HCT116 (cell line): Measurements from ENCODE around the gene RAET1L.

Source experiments
- CBX3 ChIP-seq: IDR thresholded peaks from 2 replicates; pipeline ENCODE4 v1.6.1; 2012; ENCODE audit warnings: low read depth
- CEBPB ChIP-seq: IDR thresholded peaks from 2 replicates; pipeline ENCODE4 v1.6.1; 2012; ENCODE audit warnings: low read depth
- CTCF ChIP-seq, 3 experiments: fragments of 200-600 bp in 1 of 3; sonication (generic) in 1 of 3; IDR thresholded peaks in 2 of 3; conservative IDR thresholded peaks in 1 of 3; 2 replicates each; pipeline ENCODE4 v1.5.1; 2012 to 2017; ENCODE audit warnings: low read depth in 2 of 3, low read length in 2 of 3, antibody characterized with exemption in 1 of 3, borderline replicate concordance in 1 of 3, control low read depth in 1 of 3, mild to moderate bottlenecking in 1 of 3, mixed read lengths in 1 of 3, mixed run types in 1 of 3, moderate library complexity in 1 of 3; ENCODE audit not compliant: insufficient read depth in 1 of 3
- EGR1 ChIP-seq: IDR thresholded peaks from 2 replicates; pipeline ENCODE4 v1.6.1; 2012; ENCODE audit warnings: low read depth
- ELF1 ChIP-seq: IDR thresholded peaks from 2 replicates; pipeline ENCODE4 v1.6.1; 2012; ENCODE audit warnings: low read depth, borderline replicate concordance
- POLR2A ChIP-seq: IDR thresholded peaks from 2 replicates; pipeline ENCODE4 v1.7.0; 2011; ENCODE audit warnings: borderline replicate concordance; ENCODE audit not compliant: insufficient read depth, insufficient read length; ENCODE audit errors: extremely low read depth
- SIN3A ChIP-seq: IDR thresholded peaks from 2 replicates; pipeline ENCODE4 v1.6.1; 2012; ENCODE audit warnings: low read depth
- SP1 ChIP-seq: IDR thresholded peaks from 2 replicates; pipeline ENCODE4 v1.6.1; 2012; ENCODE audit warnings: low read depth
- SRF ChIP-seq: IDR thresholded peaks from 2 replicates; pipeline ENCODE4 v1.6.1; 2012; ENCODE audit warnings: low read depth
- TCF7L2 ChIP-seq: IDR thresholded peaks from 2 replicates; pipeline ENCODE4 v1.7.0; 2011; ENCODE audit warnings: borderline replicate concordance, inconsistent platforms; ENCODE audit not compliant: insufficient read depth, insufficient read length; ENCODE audit errors: extremely low read depth
- YY1 ChIP-seq: IDR thresholded peaks from 2 replicates; pipeline ENCODE4 v1.6.1; 2011; ENCODE audit warnings: low read length, low read depth, moderate library complexity, mild to moderate bottlenecking; ENCODE audit not compliant: insufficient replicate concordance; ENCODE audit errors: extremely low read depth
- TF ChIP-seq, protein P1 (sequence below): IDR thresholded peaks from 2 replicates; pipeline ENCODE4 v1.6.1; 2012

DNA sequence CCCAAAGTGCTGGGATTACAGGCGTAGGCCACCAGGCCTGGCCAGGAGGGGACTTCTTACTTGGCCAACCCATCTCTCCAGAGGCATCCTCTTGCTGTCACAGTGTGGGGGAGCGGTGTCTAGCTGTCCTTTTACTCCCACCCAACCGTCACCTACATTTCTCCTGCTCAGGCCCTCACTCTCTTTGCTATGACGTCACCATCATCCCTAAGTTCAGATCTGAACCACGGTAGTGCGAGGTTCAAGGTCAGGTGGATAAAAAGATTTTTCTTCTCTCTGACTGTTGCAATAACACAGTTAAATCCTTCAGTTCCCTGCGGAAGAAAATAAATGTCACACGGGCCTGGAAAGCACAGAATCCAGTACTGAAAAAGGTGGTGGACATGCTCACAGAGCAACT is 7.3 kb upstream of the RAET1L start:
- TF ChIP-seq CTCF (IDR thresholded peaks at IDR 0.05 in 2 of 3, conservative IDR thresholded peaks at IDR 0.05 in 1 of 3; ENCODE audit: borderline replicate concordance in 1 of 3, insufficient read depth in 1 of 3, low read depth in 2 of 3, low read length in 2 of 3): no peak
- TF ChIP-seq POLR2A: no peak
- TF ChIP-seq SRF: no peak
- TF ChIP-seq TCF7L2: no peak
- no peak for TF ChIP-seq EGR1
- no peak for TF ChIP-seq ELF1
- no peak for TF ChIP-seq SP1
- TF ChIP-seq, protein P1, sequence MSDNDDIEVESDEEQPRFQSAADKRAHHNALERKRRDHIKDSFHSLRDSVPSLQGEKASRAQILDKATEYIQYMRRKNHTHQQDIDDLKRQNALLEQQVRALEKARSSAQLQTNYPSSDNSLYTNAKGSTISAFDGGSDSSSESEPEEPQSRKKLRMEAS: no peak
- TF ChIP-seq SIN3A: no peak
- no peak for TF ChIP-seq CBX3
- no peak for TF ChIP-seq YY1
- no peak for TF ChIP-seq CEBPB
